Posterior vena cava (tissue), 2 donors: Measurements from ENCODE around the gene HCFC1R1. TPM values are rescaled to one million over a fixed set of nuclear protein-coding genes. Genes with fewer than 3 reads are reported as not detected.
"Not testable (repeated sequence)": the region's sequence is repeated elsewhere in the genome, so short reads cannot be mapped to it uniquely, and the experiment has no call there.

Experiments used
- DNase-seq: peaks from one replicate; pipeline ENCODE4 v3.0.0-alpha.2; 2020; ENCODE audit warnings: low spot score
- intact Hi-C, 2 donors: fragments of 100-400 bp; cut with DNase I; formaldehyde crosslinking; loops; one replicate each; pipeline versions ENCODE4 v1.14.1 to v1.14.2; 2022 to 2023
- long read RNA-seq, 2 donors: library from polyadenylated mRNA; unstranded; transcript quantifications; one replicate each; pipeline ENCODE4 v2.0.0, GENCODE V29; 2020 to 2021
- total RNA-seq, 2 donors: library from RNA; stranded (reverse); fragmentation: NEBNext Ultra II Directional; extraction: Animal tissue kit (Norgen Biotek cat#: 25700); gene quantifications; one replicate each; pipeline ENCODE4 v1.2.1, GENCODE V29; 2021
- donor health status: DM: yes; HTN: yes; CAD: no.
- donor health status: DM: yes; HTN: yes; CAD: no.

HCFC1R1 gene
- 100 to 1,000 TPM in 1 of 2 donors, 10 to 100 TPM in 1; 63.3 to 104 TPM for total RNA-seq
- long read RNA-seq, donor 1, transcript HCFC1R1-208 (2 exons, 1,365 nt): minor isoform, 5 of 16 reads
- long read RNA-seq, donor 1, transcript HCFC1R1-201 (4 exons, 965 nt): major isoform, 6 of 16 reads
- long read RNA-seq, donor 1, partial matches to known transcripts: 0 of 16 reads
- long read RNA-seq, donor 1, other reads (novel, unspliced or antisense): 2 of 16 reads
- long read RNA-seq, donor 2, transcript HCFC1R1-201 (4 exons, 965 nt): major isoform, 12 of 25 reads
- long read RNA-seq, donor 2, partial matches to known transcripts: 2 of 25 reads
- long read RNA-seq, donor 2, other reads (novel, unspliced or antisense): 2 of 25 reads

DNA sequence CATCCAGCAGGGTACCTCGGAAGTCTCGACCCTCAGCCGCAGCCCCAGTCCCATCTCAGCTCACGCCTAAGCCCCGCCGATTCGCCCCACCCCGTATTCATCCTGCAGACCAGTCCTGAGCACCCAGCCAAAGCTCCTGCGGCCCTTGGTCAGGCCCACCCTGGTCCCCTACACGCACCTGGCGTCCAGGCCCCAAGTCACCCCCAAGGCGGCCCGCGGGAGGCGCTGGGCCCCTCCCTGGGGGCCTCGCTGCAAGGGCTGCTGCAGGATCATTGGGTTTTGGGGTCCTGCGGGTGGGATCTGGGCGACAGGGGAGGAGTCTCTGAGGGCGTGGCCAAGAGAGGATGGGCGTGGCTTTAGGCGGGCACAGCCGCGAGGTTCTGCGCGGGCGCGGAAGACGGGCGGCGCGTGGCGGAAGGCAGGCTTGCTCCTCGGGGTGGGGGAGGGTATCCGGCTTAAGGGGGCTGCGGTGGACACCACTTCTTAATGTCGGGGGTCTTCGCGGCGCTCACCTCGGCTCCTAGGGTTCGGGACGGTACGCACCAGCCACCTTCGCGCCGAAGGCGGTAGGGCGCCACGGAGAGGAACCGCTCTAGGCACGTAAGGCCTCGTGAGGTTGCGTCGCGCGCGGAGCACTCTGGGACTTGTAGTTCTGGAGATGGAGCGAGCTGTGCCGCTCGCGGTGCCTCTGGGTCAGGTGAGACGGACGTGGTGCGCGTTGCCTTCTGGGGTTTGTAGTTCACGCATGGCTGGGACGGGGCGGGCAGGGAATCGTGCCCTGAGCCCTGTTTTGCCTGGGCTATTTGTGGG is at the start of gene HCFC1R1, which contains the start of gene THOC6:
Gene HCFC1R1, minus strand, starts transcription at position 274 of the 810 bp plus-strand sequence. Its CDS starts 1 bp downstream, at position 273.
Gene THOC6, plus strand, starts transcription at position 367 of the 810 bp plus-strand sequence. Its CDS starts 292 bp downstream, at position 659.
- peak; percentile 99 for DNase-seq
- intact Hi-C loops: no loop called here

DNA sequence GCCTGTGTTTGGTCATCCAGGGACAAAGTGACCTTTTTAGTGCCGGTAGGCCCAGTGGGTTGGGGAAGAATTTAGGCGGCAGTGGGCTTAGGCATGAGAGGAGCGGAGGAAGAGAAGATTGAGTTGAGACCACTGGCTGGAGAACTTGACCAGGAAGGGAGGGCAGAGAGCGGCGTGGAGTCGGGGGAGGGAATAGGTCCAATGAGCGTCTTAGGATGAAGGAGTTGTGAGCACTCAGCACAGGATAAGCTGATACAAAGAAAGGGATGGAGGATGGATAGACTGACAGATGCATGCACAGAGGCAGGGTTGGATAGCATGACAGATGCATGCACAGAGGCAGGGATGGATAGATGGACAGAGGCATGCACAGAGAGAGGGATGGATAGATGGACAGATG is 49.7 kb upstream of the HCFC1R1 start:
- no peak for DNase-seq
- intact Hi-C loops: no loop called here

- intact Hi-C loops, DNase-seq: not testable (repeated sequence)
Observed at GRCh38 chr16:3072576-3073263, 49.0 kb upstream of the HCFC1R1 start.

DNA sequence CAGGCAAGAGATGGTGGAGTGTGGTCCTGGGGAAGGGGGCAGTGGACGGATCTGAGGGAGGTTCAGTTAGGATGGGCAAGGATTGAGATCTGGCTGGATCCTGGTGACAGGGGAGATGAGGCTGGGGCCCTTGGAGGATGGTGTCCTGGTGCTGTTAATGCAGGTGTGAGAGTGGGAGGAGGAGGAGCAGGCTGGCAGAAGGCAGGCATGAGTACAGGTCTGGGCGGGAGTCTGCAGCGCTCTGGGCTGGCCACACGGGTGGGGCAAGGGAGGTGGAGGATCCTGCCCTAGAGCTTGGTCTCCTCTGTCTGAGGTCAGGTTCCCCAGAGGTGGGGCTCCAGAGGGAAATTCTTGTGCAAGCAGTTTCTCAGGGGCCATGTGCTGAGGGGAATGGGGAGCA is 48.4 kb upstream of the HCFC1R1 start:
- intact Hi-C loops: not testable (repeated sequence)

GRCh38 chr16:3071655-3072054 is 47.9 kb upstream of the HCFC1R1 start:
- intact Hi-C loops: no loop called here
- DNase-seq: no peak

More for the DNA sequence above, 48.4 kb upstream of the HCFC1R1 start:
- not testable (repeated sequence) for DNase-seq

DNA sequence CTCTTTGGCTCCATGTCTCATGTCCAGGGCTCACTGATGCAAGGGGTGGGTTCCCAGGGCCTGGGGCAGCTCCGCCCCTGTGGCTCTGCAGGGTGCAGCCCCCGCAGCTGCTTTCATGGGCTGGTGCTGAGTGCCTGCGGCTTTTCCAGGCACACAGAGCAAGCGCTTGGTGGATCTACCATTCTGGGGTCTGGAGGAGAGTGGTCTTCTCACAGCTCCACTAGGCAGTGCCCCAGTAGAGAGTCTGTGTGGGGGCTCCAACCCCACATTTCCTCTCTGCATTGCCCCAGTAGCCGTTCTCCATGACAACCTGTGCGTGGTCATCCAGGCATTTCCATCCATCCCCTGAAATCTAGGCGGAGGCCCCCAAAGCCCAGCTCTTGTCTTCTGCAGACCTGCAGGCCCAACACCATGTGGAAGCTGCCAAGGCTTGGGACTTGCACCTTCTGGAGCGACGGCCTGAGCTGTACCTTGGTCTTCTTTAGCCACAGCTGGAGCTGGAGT is 46.9 kb upstream of the HCFC1R1 start:
- DNase-seq: no peak
- intact Hi-C loops: no loop called here

DNA sequence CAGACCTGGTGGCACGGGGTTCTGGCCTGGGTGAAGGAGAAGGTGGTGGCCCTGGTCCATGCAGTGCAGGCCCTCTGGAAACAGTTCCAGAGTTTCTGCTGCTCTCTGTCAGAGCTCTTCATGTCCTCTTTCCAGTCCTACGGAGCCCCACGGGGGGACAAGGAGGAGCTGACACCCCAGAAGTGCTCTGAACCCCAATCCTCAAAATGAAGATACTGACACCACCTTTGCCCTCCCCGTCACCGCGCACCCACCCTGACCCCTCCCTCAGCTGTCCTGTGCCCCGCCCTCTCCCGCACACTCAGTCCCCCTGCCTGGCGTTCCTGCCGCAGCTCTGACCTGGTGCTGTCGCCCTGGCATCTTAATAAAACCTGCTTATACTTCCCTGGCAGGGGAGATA is 45.4 kb upstream of the HCFC1R1 start:
- intact Hi-C loops: loop anchor here in 1 of 2 donors (5.0 to 10.0 kb wide), 2 partner anchors 46 to 288 kb away; partner anchors contain the start of genes OR2C1 and ZNF205

GRCh38 chr16:3068487-3068886 is 44.7 kb upstream of the HCFC1R1 start:
- no peak for DNase-seq
- intact Hi-C loops: loop anchor here in 1 of 2 donors (5.0 to 10.0 kb wide), 2 partner anchors 46 to 289 kb away; partner anchors contain the start of genes OR2C1 and ZNF205

More for the DNA sequence above, 45.4 kb upstream of the HCFC1R1 start:
- not testable (repeated sequence) for DNase-seq

DNA sequence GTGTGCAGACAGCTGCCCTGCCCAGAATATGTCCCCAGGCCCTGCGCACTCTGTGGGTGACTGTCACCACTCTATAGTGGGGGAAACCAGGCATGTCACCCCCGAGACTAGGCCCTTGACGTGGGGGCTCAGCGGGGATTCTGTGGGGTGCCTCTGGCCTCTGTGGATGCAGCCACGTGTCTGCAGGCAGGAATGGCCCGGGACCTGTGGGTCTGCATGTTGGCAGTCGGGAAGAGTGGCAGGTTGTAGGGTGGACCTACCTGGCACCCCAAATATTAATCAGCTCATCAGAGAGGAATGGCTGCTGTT is 42.7 kb upstream of the HCFC1R1 start:
- DNase-seq: no peak
- intact Hi-C loops: loop anchor here in 1 of 2 donors (5.0 to 10.0 kb wide), 2 partner anchors 48 to 291 kb away; partner anchors contain the start of genes OR2C1 and ZNF205

GRCh38 chr16:3065742-3066439 is 42.1 kb upstream of the HCFC1R1 start:
- intact Hi-C loops: loop anchor here in 1 of 2 donors (5.0 to 10.0 kb wide), 2 partner anchors 49 to 291 kb away; partner anchors contain the start of genes OR2C1 and ZNF205

GRCh38 chr16:3065069-3065741 is 41.5 kb upstream of the HCFC1R1 start, which contains the start of gene IL32:
TSS of gene IL32 (plus strand) at chr16:3065640. CDS start at chr16:3065812, 172 bp downstream.
- no peak for DNase-seq
- intact Hi-C loops: loop anchor here in 1 of 2 donors (5.0 to 10.0 kb wide), 2 partner anchors 50 to 292 kb away; partner anchors contain the start of genes OR2C1 and ZNF205

More at GRCh38 chr16:3065742-3066439, 42.1 kb upstream of the HCFC1R1 start:
- no peak for DNase-seq

GRCh38 chr16:3063625-3064386 is 40.1 kb upstream of the HCFC1R1 start:
- no peak for DNase-seq
- intact Hi-C loops: loop anchor here in 1 of 2 donors (5.0 to 10.0 kb wide), 2 partner anchors 51 to 98 kb away; partner anchors contain the start of gene ZNF205

- DNase-seq: no peak
- intact Hi-C loops: loop anchor here in 1 of 2 donors (5.0 to 10.0 kb wide), 2 partner anchors 52 to 100 kb away; partner anchors contain the start of gene ZNF205
Observed at GRCh38 chr16:3062553-3062952, 38.8 kb upstream of the HCFC1R1 start.

DNA sequence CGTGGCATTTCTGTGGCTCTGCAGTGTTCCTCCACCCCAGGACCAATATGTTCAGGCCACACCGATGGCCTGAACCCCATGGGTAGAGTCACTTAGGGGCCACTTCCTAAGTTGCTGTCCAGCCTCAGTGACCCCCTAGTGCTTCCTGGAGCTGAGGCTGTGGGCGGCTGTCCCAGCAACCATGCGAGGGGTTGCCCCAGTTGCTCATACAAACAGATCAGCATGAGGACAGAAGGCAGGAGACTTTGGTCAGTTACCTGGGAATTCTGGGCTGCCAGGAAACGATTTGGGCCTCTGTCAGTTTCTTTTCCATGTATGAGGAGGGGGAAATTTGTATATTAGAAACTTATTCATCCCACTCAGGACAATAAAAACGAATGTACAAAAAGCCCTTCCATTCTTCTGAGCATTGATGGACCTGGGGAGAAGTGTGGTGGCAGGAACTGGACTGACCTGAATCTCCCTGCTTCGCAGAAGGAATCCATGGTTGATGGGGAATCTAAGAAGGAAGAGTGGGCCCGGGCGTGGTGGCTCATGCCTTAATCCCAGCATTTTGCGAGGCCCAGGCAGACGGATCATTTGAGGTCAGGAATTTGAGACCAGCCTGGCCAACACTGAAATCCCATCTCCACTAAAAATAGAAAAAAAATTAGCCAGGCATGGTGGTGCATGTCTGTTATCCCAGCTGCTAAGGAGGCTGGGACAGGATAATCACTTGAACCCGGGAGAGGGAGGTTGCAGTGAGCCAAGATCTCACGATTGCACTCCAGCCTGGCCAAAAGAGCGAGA is 36.8 kb upstream of the HCFC1R1 start:
- intact Hi-C loops: loop anchor here in 1 of 2 donors (5.0 to 10.0 kb wide), 2 partner anchors 54 to 102 kb away; partner anchors contain the start of gene ZNF205

GRCh38 chr16:3059723-3060242 is 36.0 kb upstream of the HCFC1R1 start:
- no peak for DNase-seq
- intact Hi-C loops: loop anchor here (5.0 to 10.0 kb wide), 3 partner anchors 55 to 108 kb away; partner anchors contain the start of gene ZNF205 (in 1 of the 2)

More for the DNA sequence above, 36.8 kb upstream of the HCFC1R1 start:
- DNase-seq: no peak
